HEK293 (cell line): ENCODE measurements around the gene NEU1.

Experiments
- AEBP2 ChIP-seq: fragments of 450-650 bp; formaldehyde crosslinking; IDR thresholded peaks from 2 replicates; pipeline ENCODE4 v1.5.1; 2016; ENCODE audit warnings: missing biosample characterization, missing genetic modification characterization, borderline replicate concordance
- BCL11B ChIP-seq: fragments of 450-650 bp; formaldehyde crosslinking; IDR thresholded peaks from 2 replicates; pipeline ENCODE4 v1.5.1; 2016; ENCODE audit warnings: low read depth, missing biosample characterization, missing genetic modification characterization
- GLIS2 ChIP-seq: fragments of 450-650 bp; formaldehyde crosslinking; IDR thresholded peaks from 2 replicates; pipeline ENCODE4 v1.5.1; 2016; ENCODE audit warnings: missing biosample characterization, missing genetic modification characterization
- HOXD13 ChIP-seq: sonication (generic); formaldehyde crosslinking; IDR thresholded peaks from 2 replicates; pipeline ENCODE4 v1.8.0; 2022; ENCODE audit warnings: missing genetic modification reagents, borderline replicate concordance
- KLF9 ChIP-seq: fragments of 450-650 bp; formaldehyde crosslinking; IDR thresholded peaks from 2 replicates; pipeline ENCODE4 v1.5.1; 2016; ENCODE audit warnings: missing biosample characterization, missing genetic modification characterization, low read depth
- PRDM1 ChIP-seq: fragments of 450-650 bp; formaldehyde crosslinking; IDR thresholded peaks from 2 replicates; pipeline ENCODE4; 2016; ENCODE audit warnings: missing biosample characterization, missing genetic modification characterization
- SP7 ChIP-seq: fragments of 450-650 bp; formaldehyde crosslinking; IDR thresholded peaks from 2 replicates; pipeline ENCODE4 v1.5.1; 2016; ENCODE audit warnings: missing biosample characterization, missing genetic modification characterization
- WT1 ChIP-seq: fragments of 450-650 bp; formaldehyde crosslinking; IDR thresholded peaks from 2 replicates; pipeline ENCODE4 v1.5.1; 2016; ENCODE audit warnings: missing biosample characterization, missing genetic modification characterization
- ZBTB26 ChIP-seq: fragments of 450-650 bp; formaldehyde crosslinking; optimal IDR thresholded peaks from 2 replicates; pipeline ENCODE3; 2016; ENCODE audit warnings: missing biosample characterization, mild to moderate bottlenecking, missing genetic modification characterization
- ZBTB48 ChIP-seq: fragments of 450-650 bp; formaldehyde crosslinking; IDR thresholded peaks from 2 replicates; pipeline ENCODE4 v1.5.1; 2016; ENCODE audit warnings: missing biosample characterization, missing genetic modification characterization
- ZBTB8A ChIP-seq: fragments of 450-650 bp; formaldehyde crosslinking; IDR thresholded peaks from 2 replicates; pipeline ENCODE4 v1.5.1; 2016; ENCODE audit warnings: missing biosample characterization, missing genetic modification characterization
- ZFHX2 ChIP-seq: fragments of 450-650 bp; formaldehyde crosslinking; conservative IDR thresholded peaks from 2 replicates; pipeline ENCODE4 v1.5.1; 2016; ENCODE audit warnings: missing biosample characterization, missing genetic modification characterization
- ZNF138 ChIP-seq: fragments of 450-650 bp; formaldehyde crosslinking; IDR thresholded peaks from 2 replicates; pipeline ENCODE4 v1.5.1; 2016; ENCODE audit warnings: missing biosample characterization, missing genetic modification characterization, borderline replicate concordance
- ZNF184 ChIP-seq: fragments of 450-650 bp; IDR thresholded peaks from 2 replicates; pipeline ENCODE4 v1.5.1; 2018; ENCODE audit warnings: missing biosample characterization, mild to moderate bottlenecking, missing genetic modification characterization
- ZNF311 ChIP-seq: fragments of 450-650 bp; formaldehyde crosslinking; IDR thresholded peaks from 2 replicates; pipeline ENCODE4 v1.5.1; 2017; ENCODE audit warnings: missing biosample characterization, missing genetic modification characterization, borderline replicate concordance
- ZNF404 ChIP-seq: fragments of 450-650 bp; formaldehyde crosslinking; IDR thresholded peaks from 2 replicates; pipeline ENCODE4 v1.5.1; 2017; ENCODE audit warnings: missing biosample characterization, missing genetic modification characterization
- ZNF600 ChIP-seq: fragments of 450-650 bp; formaldehyde crosslinking; IDR thresholded peaks from 2 replicates; pipeline ENCODE4 v1.5.1; 2016; ENCODE audit warnings: missing biosample characterization, missing genetic modification characterization
- ZNF624 ChIP-seq: fragments of 450-650 bp; formaldehyde crosslinking; IDR thresholded peaks from 2 replicates; pipeline ENCODE4 v1.5.1; 2017; ENCODE audit warnings: missing biosample characterization, missing genetic modification characterization
- ZNF629 ChIP-seq: fragments of 450-650 bp; formaldehyde crosslinking; IDR thresholded peaks from 2 replicates; pipeline ENCODE4 v1.5.1; 2017; ENCODE audit warnings: missing biosample characterization, missing genetic modification characterization
- ZNF660 ChIP-seq: fragments of 450-650 bp; IDR thresholded peaks from 2 replicates; pipeline ENCODE4 v1.5.1; 2018; ENCODE audit warnings: missing biosample characterization, mild to moderate bottlenecking, missing genetic modification characterization
- ZNF76 ChIP-seq: fragments of 450-650 bp; formaldehyde crosslinking; IDR thresholded peaks from 2 replicates; pipeline ENCODE4; 2016; ENCODE audit warnings: low read depth, missing biosample characterization, missing genetic modification characterization, borderline replicate concordance
- ZSCAN23 ChIP-seq: fragments of 450-650 bp; formaldehyde crosslinking; IDR thresholded peaks from 2 replicates; pipeline ENCODE4 v1.5.1; 2016; ENCODE audit warnings: missing biosample characterization, missing genetic modification characterization
- ZXDB ChIP-seq: fragments of 450-650 bp; formaldehyde crosslinking; IDR thresholded peaks from 2 replicates; pipeline ENCODE4 v1.5.1; 2016; ENCODE audit warnings: missing biosample characterization, missing genetic modification characterization
- TF ChIP-seq, protein P1 (sequence below): fragments of 450-650 bp; formaldehyde crosslinking; IDR thresholded peaks from 2 replicates; pipeline ENCODE4 v1.5.1; 2016; ENCODE audit warnings: missing biosample characterization, missing genetic modification characterization
- TF ChIP-seq, protein P2 (sequence below): fragments of 450-650 bp; formaldehyde crosslinking; IDR thresholded peaks from 2 replicates; pipeline ENCODE4 v1.5.1; 2017; ENCODE audit warnings: missing biosample characterization, missing genetic modification characterization
- TF ChIP-seq, protein P3 (sequence below): fragments of 450-650 bp; formaldehyde crosslinking; IDR thresholded peaks from 2 replicates; pipeline ENCODE4 v1.5.1; 2016; ENCODE audit warnings: missing biosample characterization, missing genetic modification characterization
- TF ChIP-seq, protein P4 (sequence below): fragments of 450-650 bp; formaldehyde crosslinking; IDR thresholded peaks from 2 replicates; pipeline ENCODE4 v1.5.1; 2017; ENCODE audit warnings: missing biosample characterization, missing genetic modification characterization

NEU1 gene

GRCh38 chr6:31896856-31897611 lies 34.4 kb upstream of the NEU1 start (continued):
- TF ChIP-seq, protein P1, sequence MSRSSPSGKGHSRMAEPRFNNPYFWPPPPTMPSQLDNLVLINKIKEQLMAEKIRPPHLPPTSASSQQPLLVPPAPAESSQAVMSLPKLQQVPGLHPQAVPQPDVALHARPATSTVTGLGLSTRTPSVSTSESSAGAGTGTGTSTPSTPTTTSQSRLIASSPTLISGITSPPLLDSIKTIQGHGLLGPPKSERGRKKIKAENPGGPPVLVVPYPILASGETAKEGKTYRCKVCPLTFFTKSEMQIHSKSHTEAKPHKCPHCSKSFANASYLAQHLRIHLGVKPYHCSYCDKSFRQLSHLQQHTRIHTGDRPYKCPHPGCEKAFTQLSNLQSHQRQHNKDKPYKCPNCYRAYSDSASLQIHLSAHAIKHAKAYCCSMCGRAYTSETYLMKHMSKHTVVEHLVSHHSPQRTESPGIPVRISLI (tag by site-specific recombination): no peak
- TF ChIP-seq GLIS2 (tag by site-specific recombination) (peak; percentile 78; the same call in 1 of the 2 replicates), ZNF629 (tag by site-specific recombination) (no peak), ZNF138 (tag by site-specific recombination) (no peak), ZFHX2 (tag by site-specific recombination) (peak; percentile 81), ZSCAN23 (no peak), ZNF600 (tag by site-specific recombination) (no peak), PRDM1 (tag by site-specific recombination) (no peak), ZNF660 (no peak), HOXD13 (CRISPR knock-in tag) (no peak), ZNF311 (tag by site-specific recombination) (no peak), ZNF184 (tag by site-specific recombination) (no peak), KLF9 (tag by site-specific recombination) (peak; percentile 83), BCL11B (tag by site-specific recombination) (no peak), ZXDB (tag by site-specific recombination) (0 out of 2 replicates have a peak, but pooled peaks have one; percentile 37), ZNF404 (tag by site-specific recombination) (no peak), ZNF624 (tag by site-specific recombination) (no peak), ZNF76 (no peak), ZBTB48 (peak; percentile 53; the same call in 1 of the 2 replicates), ZBTB26 (tag by site-specific recombination) (peak; percentile 54), ZBTB8A (tag by site-specific recombination) (no peak), WT1 (tag by site-specific recombination) (no peak), SP7 (tag by site-specific recombination) (no peak), AEBP2 (tag by site-specific recombination) (no peak)
- TF ChIP-seq, protein P2, sequence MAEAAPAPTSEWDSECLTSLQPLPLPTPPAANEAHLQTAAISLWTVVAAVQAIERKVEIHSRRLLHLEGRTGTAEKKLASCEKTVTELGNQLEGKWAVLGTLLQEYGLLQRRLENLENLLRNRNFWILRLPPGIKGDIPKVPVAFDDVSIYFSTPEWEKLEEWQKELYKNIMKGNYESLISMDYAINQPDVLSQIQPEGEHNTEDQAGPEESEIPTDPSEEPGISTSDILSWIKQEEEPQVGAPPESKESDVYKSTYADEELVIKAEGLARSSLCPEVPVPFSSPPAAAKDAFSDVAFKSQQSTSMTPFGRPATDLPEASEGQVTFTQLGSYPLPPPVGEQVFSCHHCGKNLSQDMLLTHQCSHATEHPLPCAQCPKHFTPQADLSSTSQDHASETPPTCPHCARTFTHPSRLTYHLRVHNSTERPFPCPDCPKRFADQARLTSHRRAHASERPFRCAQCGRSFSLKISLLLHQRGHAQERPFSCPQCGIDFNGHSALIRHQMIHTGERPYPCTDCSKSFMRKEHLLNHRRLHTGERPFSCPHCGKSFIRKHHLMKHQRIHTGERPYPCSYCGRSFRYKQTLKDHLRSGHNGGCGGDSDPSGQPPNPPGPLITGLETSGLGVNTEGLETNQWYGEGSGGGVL: peak; percentile 25; the same call in 1 of the 2 replicates
- TF ChIP-seq, protein P3, sequence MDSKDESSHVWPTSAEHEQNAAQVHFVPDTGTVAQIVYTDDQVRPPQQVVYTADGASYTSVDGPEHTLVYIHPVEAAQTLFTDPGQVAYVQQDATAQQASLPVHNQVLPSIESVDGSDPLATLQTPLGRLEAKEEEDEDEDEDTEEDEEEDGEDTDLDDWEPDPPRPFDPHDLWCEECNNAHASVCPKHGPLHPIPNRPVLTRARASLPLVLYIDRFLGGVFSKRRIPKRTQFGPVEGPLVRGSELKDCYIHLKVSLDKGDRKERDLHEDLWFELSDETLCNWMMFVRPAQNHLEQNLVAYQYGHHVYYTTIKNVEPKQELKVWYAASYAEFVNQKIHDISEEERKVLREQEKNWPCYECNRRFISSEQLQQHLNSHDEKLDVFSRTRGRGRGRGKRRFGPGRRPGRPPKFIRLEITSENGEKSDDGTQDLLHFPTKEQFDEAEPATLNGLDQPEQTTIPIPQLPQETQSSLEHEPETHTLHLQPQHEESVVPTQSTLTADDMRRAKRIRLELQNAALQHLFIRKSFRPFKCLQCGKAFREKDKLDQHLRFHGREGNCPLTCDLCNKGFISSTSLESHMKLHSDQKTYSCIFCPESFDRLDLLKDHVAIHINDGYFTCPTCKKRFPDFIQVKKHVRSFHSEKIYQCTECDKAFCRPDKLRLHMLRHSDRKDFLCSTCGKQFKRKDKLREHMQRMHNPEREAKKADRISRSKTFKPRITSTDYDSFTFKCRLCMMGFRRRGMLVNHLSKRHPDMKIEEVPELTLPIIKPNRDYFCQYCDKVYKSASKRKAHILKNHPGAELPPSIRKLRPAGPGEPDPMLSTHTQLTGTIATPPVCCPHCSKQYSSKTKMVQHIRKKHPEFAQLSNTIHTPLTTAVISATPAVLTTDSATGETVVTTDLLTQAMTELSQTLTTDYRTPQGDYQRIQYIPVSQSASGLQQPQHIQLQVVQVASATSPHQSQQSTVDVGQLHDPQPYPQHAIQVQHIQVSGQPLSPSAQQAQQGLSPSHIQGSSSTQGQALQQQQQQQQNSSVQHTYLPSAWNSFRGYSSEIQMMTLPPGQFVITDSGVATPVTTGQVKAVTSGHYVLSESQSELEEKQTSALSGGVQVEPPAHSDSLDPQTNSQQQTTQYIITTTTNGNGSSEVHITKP (tag by site-specific recombination): peak; percentile 68; the same call in 1 of the 2 replicates
- TF ChIP-seq, protein P4, sequence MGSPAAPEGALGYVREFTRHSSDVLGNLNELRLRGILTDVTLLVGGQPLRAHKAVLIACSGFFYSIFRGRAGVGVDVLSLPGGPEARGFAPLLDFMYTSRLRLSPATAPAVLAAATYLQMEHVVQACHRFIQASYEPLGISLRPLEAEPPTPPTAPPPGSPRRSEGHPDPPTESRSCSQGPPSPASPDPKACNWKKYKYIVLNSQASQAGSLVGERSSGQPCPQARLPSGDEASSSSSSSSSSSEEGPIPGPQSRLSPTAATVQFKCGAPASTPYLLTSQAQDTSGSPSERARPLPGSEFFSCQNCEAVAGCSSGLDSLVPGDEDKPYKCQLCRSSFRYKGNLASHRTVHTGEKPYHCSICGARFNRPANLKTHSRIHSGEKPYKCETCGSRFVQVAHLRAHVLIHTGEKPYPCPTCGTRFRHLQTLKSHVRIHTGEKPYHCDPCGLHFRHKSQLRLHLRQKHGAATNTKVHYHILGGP (tag by site-specific recombination): no peak
